ENCODE results near the gene LRRC31.
A peak's percentile ranks its signal among the peaks of the same experiment; 100 is the strongest.

LRRC31 gene

DNA sequence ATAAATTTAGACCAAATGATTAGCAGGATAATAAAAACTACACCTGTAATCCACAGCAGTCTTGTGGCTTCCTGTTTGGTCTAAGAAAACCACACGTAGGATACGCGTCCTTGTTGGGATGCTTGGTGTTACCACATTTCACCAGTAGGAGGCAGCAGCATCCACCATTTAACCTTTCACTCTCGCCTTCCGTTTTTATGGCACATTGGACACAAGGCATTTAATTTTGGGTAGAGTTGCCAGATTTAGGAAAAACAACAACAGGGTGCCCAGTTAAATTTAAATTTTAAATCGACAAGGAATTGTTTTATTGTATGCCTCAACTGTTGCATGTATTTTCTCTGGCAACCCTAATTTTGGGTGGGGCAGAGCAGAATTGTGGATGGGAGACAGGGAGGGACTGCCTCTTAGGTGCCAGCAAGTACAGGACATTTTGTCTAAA lies 6.3 kb downstream of the LRRC31 start:
- peak; percentile 70 for DNase-seq (ENCODE audit: low spot score)

DNA sequence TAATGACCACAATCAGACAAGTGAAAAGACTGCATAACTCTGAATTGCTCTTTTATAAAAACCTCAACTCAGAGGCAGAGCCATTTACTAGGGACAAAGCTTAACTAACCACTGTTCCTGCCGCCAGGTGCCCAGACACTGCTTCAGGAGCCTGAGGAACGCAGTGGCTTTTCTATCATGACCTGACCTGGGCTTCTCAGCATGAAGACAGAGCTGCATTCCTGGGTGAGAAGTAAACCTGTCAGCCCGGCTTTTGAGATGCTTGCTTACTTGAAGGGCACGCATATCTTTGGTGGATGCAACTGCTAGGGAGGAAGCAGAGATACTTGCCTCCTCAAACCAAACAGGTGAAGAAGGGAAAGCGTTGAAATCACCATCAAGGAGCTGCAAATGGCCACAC lies 7.9 kb downstream of the LRRC31 start:
- no peak for DNase-seq (ENCODE audit: low spot score)

DNA sequence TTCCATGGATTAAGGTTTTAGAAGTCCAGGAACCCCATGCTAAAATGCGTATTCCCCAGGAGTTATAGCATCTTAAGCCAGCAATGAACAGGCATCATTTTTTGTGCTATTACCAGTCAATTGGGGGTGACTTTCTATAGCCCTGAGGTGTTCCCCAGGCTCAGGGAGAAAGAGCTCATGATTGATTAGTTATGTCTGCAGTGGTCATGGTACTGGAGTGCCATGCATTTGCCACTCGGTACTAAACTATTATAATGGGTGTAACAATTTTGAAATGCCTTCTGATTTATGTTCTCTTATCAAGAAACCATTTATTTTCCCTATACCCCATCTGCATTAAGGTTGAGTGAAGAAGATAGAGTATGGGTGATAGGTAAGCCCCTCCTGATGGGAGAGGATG lies 11.9 kb downstream of the LRRC31 start:
- DNase-seq (ENCODE audit: low spot score): no peak

DNA sequence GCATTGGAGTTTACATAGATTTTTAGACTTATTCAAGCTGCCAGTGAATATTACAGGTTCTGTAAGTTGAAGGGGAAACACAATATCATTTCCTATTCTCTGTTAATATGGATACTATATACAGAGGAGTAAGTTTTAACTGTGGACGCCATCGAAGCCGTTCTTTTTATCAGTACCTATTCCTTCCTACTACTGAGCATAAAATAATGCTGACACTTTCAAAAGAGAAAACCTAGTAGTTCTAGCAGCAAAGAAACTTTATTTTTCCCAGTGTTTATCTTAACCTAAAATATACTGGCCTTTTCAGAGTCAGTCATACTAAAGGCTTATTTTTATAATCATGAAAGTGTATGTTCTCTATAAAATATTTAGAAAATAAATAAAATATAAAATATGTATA lies 14.2 kb downstream of the LRRC31 start:
- DNase-seq (ENCODE audit: low spot score): no peak

DNA sequence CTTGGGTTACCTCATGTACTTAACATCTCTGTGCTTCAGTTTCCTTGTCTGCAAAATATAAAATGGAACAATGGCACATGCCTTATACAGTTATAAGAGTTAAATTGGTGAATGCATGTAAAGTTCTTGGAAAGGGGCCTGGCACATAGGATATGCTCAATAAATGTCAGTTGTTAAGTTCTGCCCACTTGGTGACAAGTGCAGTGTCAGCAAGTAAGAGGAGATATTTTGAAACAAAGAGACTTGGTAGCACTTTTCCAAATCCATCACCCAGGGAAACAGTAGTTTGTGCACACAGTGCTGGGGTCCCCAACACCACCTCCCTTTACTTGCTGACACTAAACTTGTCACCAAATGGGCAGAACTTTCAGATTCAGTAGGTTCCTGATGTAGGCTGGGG lies 19.1 kb downstream of the LRRC31 start:
- no peak for DNase-seq (ENCODE audit: low spot score)

DNA sequence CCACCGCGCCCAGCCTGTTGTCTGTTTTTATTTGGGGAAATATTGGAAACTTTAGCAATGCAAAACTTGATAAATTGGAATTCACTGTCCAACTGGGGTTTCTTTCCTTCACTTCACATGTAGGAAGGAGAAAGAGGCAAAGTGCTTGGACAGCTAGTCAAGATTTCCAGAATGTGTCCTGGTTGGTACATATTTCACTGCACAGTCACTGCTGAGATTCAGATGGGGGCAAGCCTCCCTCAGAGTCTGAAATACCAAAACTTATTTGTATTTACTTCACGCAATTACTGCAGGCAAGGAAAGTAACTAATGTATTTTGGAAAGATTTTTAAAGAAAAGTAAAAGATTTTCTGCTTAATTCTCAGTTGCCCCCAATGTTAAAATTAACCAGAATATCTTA lies 21.0 kb downstream of the LRRC31 start:
- peak; percentile 13 for DNase-seq (ENCODE audit: low spot score)

DNA sequence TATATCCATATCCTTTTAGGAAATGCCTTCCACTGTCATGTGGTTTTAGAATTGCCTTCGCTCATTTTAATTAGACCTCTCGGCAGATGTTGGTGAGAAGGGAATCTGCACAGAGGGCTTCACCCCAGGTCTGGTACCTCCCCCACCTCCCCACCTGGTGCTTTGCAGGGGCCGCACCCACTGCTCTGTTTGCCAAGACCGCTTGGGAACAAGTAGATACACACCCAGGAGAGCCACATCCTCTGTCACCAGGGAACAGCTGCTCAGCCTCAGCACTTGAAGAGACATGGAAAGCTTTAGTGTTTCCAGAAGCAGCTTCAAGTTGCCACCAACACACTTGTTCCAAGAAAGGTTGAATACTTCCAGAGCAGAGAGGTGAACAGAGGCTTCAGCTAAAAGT lies 21.8 kb downstream of the LRRC31 start:
- no peak for DNase-seq (ENCODE audit: low spot score)

DNA sequence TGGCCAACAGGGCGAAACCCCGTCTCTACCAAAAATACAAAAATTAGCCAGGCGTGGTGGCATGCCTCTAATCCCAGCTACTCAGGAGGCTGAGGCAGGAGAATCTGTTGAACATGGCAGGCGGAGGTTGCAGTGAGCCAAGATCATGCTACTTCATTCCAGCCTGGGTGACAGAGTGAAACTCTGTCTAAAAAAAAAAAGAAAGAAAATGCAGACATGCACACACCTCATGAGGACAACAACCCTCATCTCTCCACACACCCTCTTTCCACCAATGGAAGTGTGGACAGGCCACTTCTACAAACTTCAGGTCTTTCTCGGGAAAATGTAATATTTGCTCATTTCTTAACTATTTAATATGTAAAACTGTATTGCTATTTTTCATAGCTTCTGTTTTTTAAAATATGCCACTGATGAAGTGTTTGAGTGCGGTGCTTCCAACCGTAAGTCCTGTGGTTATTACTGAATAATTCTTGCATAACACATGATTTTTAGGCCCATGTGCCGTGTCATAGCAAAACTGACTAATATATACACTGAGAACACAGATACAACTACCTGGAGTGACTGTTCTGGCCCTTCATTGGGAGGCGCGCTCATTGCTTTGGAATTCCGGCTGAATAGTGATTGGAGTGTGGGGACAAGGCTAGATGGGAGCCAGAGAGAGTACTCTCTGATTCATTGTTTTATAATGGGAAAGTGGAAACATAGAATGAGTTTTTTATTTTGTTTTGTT lies 23.1 kb downstream of the LRRC31 start:
- peak; percentile 71 for DNase-seq (ENCODE audit: low spot score)

DNA sequence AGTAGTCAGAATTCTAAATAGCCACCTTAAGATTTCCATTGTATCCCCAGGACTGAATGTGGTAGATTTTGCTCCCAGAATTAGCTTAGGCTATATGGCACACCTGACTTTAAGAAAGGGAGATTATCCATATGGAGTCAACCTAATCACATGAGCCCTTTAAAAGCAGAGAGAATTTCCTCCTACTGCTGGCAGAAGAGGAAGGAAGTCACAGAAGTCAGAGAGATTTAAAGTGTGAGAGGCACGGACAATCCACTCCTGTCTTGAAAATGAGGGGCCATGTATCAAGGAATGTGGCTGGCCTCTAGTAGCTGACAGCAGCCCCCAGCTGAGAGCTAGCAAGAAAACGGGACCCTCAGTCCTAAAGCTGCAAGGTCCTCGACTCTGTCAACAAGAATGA lies 26.8 kb downstream of the LRRC31 start:
- DNase-seq (ENCODE audit: low spot score): no peak

DNA sequence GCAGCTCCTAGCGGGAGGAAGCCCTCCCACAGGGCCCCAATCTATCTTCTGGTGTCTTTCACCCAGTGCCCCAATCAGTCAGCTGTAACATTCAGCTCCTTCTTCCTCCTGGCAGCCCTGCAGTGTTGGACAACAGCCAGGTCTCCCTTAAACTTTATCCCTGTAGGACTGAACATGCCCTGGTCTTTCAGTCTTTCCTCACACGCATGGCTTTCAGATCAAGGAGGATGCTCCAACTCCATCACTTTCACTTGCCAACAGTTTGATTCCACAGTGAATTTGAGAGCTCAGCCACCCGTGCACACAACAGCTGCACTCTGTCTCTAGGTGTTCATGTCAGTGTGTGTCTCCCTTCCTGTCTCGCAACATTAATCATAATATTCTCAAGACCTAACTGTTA lies 28.6 kb downstream of the LRRC31 start:
- no peak for DNase-seq (ENCODE audit: low spot score)

DNA sequence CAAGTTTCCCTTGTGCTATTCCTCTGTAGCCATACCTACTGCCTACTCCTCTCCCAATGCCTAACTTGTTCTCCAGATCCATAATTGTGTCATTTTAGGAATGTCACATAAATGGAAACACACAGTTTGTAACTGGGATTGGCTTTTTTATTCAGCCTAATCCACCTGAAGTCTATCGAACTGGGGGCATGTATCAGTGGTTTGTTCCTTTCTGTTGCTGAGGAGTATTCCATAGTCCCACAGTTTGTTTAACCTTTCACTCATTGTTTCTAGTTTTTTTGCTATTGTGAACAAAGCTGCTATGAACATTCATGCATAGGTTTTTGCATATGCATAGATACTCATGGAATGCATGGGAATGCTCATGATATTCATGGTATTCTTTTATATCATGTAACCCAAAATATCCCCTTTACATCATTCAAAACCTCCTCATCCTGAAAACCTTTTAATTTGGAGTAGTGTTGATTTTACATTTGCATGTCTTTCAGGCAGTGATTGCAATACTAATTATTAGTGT lies 31.2 kb downstream of the LRRC31 start:
- no peak for DNase-seq (ENCODE audit: low spot score)

DNA sequence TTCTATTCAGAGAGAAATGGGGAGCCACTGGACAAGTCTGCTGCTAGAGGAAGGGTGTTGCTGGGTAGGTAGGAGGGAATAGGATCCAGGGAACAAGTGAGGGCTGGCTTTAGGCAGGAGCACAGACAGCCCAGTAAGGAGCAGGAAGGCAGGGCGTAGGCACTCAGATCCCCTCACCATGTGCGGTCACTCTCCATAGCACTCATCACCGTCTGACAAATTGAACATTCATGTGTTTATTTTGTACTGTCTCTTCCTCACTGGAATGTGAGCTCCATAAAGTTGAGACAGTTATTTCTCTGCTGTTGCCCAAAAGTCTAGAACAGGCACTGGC lies 32.8 kb downstream of the LRRC31 start:
- no peak for DNase-seq (ENCODE audit: low spot score)

DNA sequence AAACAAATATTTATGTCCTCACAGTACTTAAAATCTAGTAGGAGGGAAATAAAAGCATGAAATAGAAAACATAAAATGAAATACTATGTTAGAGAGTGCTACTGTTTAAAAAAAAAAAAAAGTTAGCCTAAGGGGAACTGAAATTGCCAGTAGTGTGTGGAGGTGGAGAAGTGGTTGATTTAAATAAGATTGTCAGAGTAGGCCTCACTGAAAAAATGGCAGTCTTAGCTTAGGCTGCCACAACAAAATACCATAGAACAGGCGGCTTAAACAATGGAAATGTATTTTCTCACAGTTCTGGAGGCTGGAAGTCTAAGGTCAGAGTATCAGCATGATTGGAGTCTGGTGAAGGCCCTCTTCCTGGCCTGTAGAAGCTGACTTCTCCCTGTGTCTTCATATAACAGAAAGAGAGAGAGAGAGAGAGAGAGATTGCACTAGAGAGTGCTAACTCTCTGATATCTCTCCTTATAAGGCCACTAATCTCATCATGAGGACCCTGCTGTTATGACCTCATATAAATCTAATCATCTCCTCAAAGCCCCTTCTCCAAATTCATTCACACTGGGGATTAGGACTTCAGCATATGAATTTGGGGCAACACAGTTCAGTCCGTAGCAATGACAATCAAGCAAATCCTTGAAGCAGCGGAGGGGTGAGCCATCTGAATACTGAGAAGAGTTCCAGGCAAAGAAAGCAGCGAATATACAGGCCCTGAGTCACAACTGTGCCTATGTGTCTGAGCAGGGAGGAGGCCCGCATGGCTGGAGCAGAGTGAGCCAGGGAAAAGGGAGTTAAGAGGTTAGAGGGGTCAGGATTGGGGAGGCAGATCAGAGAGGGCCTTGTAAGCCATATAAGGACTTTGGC lies 33.4 kb downstream of the LRRC31 start:
- no peak for DNase-seq (ENCODE audit: low spot score)

DNA sequence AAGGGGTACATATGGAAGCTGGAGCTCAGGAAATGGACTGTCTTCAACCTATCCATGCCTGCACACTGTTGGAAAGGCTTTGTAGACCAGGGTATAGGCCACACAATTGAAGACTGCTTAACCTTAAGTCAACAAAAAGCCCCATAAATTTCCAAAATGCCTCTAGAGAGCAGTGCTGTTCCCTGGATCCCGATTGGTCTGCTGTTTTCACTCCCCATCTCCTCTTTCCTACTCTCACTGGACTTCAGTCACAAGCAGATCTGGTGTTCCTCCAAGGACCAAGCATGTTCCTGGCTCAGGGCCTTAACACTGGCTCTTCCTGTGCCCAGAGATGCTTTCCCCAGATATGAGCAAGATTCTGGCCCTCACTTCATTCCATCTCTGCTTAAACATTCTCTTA lies 34.2 kb downstream of the LRRC31 start:
- no peak for DNase-seq (ENCODE audit: low spot score)

DNA sequence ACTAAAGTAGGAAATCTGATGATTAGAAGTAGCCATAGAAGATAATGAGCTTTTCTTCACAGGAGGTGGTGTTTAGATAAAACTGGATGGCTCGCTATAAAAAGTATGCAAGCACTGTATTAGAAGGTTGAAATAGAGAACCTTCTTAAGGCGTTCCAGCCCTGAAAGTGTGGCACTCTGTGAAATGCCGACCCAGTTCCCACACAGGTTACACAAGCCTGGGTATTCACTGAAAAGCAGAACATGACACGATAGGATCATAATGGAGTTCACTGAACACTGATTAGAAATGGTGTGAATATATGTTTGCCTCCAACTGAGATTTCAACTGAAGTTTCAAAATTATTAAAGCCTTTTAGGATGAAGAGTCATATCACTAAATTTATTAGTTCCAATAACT lies 42.0 kb downstream of the LRRC31 start:
- DNase-seq (ENCODE audit: low spot score): no peak

DNA sequence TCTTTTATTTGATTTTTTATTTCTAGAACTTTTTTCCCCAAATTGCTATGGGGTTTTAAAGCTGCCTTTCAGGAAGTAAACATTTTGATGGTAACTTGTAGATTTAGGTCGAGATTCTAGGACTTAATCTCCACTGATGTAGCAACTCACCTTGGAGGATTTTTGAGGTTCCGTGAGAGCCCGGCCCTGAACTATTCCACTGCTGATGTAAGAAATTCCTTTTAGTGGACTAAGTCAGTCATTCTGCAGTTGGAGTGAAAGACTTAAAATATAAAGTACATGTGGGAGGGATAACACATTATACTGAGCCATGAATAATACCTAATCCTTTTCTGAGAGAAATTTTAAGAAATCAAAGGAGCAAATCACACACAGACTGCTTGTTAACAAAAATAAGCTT lies 44.4 kb downstream of the LRRC31 start:
- no peak for DNase-seq (ENCODE audit: low spot score)

DNA sequence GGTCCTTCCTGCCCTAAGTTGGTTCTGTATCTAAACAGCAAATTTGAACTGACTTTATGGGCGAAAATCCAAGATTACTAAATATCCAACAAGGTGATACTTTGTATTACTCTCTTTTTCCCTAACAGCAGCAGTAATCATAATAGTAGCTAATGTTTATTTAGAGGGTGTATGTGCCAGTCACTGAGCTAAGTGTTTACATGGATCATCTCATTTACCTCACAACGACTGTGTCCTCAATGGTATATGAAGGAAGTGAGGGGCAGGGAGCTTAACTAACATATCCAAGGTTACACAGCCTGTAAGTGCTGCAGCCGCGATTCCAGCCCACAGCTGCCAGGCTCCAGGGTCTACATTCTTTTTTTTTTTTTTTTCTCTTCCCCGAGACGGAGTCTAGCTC lies 46.8 kb downstream of the LRRC31 start:
- DNase-seq (ENCODE audit: low spot score): no peak

DNA sequence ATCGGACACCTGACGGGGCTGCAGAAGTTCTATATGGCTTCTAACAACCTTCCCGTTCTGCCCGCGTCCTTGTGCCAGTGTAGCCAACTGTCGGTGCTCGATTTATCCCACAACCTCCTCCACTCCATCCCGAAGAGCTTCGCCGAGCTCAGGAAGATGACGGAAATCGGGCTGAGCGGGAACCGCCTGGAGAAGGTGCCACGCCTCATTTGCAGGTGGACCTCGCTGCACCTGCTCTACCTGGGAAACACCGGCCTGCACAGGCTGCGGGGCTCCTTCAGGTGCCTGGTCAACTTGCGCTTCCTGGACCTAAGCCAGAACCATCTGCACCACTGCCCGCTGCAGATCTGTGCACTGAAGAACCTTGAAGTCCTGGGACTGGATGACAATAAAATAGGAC lies 47.2 kb downstream of the LRRC31 start:
- DNase-seq (ENCODE audit: low spot score): no peak

DNA sequence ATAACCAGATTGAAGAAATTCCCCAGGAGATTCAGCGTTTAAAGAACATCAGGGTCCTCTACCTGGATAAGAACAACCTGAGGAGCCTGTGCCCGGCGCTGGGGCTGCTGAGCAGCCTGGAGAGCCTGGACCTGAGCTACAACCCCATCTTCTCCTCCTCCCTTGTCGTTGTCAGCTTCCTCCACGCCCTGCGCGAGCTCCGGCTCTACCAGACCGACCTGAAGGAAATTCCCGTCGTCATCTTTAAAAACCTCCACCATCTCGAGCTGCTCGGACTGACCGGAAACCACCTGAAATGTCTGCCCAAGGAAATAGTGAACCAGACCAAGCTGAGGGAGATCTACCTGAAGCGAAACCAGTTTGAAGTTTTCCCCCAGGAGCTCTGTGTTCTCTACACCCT lies 47.6 kb downstream of the LRRC31 start:
- no peak for DNase-seq (ENCODE audit: low spot score)

DNA sequence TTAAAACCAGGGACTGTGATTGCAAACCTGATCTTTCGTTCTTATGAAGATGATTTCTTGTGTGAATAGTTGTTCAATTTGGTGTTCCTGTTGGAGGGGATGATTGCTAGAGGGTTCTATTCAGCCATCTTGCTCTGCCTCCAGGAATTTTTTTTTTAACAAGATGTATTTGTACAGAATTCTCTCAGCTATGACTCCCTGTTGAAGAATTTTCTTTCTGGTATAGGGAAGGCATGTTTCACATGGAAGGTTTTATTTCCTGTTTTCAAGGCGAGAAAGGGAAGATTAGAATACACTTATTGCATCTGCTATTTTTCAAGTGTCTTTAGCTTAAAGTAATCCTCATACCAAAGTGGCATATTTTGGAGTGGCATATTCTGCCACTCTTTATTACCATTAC lies 51.4 kb downstream of the LRRC31 start:
- DNase-seq (ENCODE audit: low spot score): no peak

DNA sequence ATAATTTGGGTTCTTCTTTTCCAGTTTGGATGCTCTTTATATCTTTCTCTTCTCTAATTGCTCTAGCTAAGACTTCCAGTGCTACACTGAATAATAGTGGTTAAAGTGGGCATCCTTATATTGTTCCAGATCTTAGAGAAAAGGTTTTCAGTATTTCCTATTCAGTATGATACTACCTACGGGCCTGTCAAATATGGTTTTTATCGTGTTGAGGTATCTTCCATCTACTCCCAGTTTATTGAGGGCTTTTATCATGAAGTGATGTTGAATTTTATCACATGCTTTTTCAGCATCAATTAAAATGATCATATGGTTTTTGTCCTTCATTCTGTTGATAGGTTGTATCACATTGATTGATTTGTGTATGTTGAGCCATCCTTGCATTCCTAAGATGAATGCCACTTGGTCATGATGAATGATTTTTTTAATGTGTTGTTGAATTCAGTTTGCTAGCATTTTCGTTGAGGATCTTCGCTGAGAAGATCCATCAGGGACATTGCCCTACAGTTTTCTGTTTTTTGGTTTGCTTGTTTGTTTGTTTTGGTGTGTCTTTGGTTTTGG lies 54.1 kb downstream of the LRRC31 start:
- no peak for DNase-seq (ENCODE audit: low spot score)

DNA sequence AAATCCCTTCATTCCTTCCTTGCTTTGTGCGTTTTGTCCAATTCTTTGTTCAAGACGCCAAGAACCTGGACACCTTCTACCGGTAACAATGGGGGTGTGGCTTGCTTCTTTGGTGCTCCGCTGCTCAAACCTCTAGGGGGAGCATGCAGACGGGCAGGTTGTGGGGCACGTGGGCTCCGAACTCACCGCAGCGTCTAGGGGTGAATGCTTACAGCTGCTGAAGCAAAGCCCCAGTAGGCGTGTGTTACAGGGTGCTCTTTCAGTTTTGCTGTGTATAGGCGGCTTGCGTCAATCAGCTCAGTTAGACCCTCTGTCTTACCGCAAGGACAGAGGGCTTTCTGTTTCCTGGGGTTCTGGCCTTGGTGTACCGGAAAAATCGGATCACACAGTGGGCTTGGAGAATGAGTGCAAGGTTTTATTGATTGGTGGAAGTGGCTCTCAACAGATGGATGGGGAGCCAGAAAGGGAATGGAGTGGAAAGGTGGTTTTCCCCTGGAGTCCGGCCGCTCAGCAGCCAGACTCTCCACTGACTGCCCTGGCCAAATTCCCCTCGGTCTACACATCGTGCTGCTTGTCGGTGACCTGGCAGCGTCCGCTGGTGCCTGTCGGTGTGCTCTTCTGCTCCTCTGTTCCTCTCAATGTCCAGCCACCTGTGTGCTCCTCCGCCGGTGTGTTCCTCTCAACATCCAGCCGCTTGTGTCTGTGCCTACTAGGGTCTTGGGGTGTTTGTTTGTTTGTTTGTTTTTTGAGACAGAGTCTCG lies 55.8 kb downstream of the LRRC31 start:
- DNase-seq (ENCODE audit: low spot score): no peak

Measured in AG08395 (cell line).